GM12801 (cell line): ENCODE data around the gene SLC28A2.

ENCODE experiments used
- CTCF ChIP-seq: IDR thresholded peaks from one replicate; pipeline ENCODE4 v1.5.1; 2011; ENCODE audit warnings: control low read depth; ENCODE audit not compliant: insufficient read length; ENCODE audit errors: extremely low read depth

Gene SLC28A2

GRCh38 chr15:45326280-45326679, 74.2 kb downstream of the SLC28A2 start:
- TF ChIP-seq CTCF, result no peak

- TF ChIP-seq CTCF, result no peak
Observed at GRCh38 chr15:45326741-45327140, 74.7 kb downstream of the SLC28A2 start.
